CD14-positive monocyte (primary cell): ENCODE data around the gene HPGD. TPM values are rescaled to one million over a fixed set of nuclear protein-coding genes. Genes with fewer than 3 reads are reported as not detected.

Experiments
- DNase-seq, 3 donors: peaks; one replicate each; pipeline ENCODE4 v3.0.0-alpha.2; 2011 to 2022
- H2AFZ ChIP-seq: 2 replicates; pipeline ENCODE4 v1.6.0; 2012; ENCODE audit warnings: mild to moderate bottlenecking, low read depth, low read length, inconsistent platforms; ENCODE audit not compliant: insufficient read depth, poor library complexity, severe bottlenecking
- H3K27ac ChIP-seq, 2 donors: 1 replicate in 1 of 2; 2 replicates in 1 of 2; pipeline ENCODE4 v1.5.1; 2012 to 2013; ENCODE audit warnings: low read length in 2 of 2, control low read depth in 1 of 2, inconsistent platforms in 1 of 2, low read depth in 1 of 2, mild to moderate bottlenecking in 1 of 2
- H3K27me3 ChIP-seq, 2 donors: one replicate each; pipeline versions ENCODE4 v1.6.0 to v1.6.1; 2011 to 2013; ENCODE audit warnings: low read length in 2 of 2; ENCODE audit not compliant: control insufficient read depth in 2 of 2, insufficient read depth in 2 of 2
- H3K36me3 ChIP-seq, 2 donors: replicated peaks in 1 of 2; 1 replicate in 1 of 2; 2 replicates in 1 of 2; pipeline versions ENCODE4 v1.5.1 to v1.6.1; 2012 to 2013; ENCODE audit warnings: low read length in 2 of 2, control low read depth in 1 of 2, inconsistent platforms in 1 of 2, mild to moderate bottlenecking in 1 of 2; ENCODE audit not compliant: insufficient read depth in 2 of 2, control insufficient read depth in 1 of 2
- H3K4me1 ChIP-seq, 2 donors: 1 replicate in 1 of 2; 2 replicates in 1 of 2; pipeline versions ENCODE4 v1.5.1 to v1.6.1; 2012 to 2013; ENCODE audit warnings: low read length in 2 of 2, control low read depth in 1 of 2, inconsistent platforms in 1 of 2, mild to moderate bottlenecking in 1 of 2, moderate library complexity in 1 of 2; ENCODE audit not compliant: insufficient read depth in 2 of 2, control insufficient read depth in 1 of 2
- H3K4me2 ChIP-seq: replicated peaks from 2 replicates; pipeline ENCODE3; 2012; ENCODE audit warnings: low read length, moderate library complexity, mild to moderate bottlenecking; ENCODE audit not compliant: poor library complexity, severe bottlenecking; ENCODE audit errors: extremely low read depth
- H3K4me3 ChIP-seq, 3 experiments: fragments of 200-600 bp in 1 of 3; sonication (generic) in 1 of 3; replicated peaks in 1 of 3; 1 replicate in 2 of 3; 2 replicates in 1 of 3; pipeline ENCODE4 v1.5.1; 2011 to 2013; ENCODE audit warnings: low read length in 3 of 3, mild to moderate bottlenecking in 3 of 3, control low read depth in 2 of 3, low read depth in 2 of 3, inconsistent platforms in 1 of 3, moderate library complexity in 1 of 3
- H3K79me2 ChIP-seq: 2 replicates; pipeline ENCODE4 v1.6.0; 2012; ENCODE audit warnings: mild to moderate bottlenecking, control low read depth, inconsistent platforms, low read length, moderate library complexity; ENCODE audit not compliant: insufficient read depth
- H3K9ac ChIP-seq: 2 replicates; pipeline ENCODE4 v1.6.0; 2017; ENCODE audit warnings: low read length, mild to moderate bottlenecking; ENCODE audit not compliant: insufficient read depth, poor library complexity, severe bottlenecking
- H3K9me3 ChIP-seq, 2 donors: replicated peaks in 1 of 2; 1 replicate in 1 of 2; 2 replicates in 1 of 2; pipeline versions ENCODE4 v1.5.1 to v1.6.1; 2012 to 2013; ENCODE audit warnings: low read length in 2 of 2, control low read depth in 1 of 2; ENCODE audit not compliant: control insufficient read depth in 1 of 2, insufficient read depth in 1 of 2
- H4K20me1 ChIP-seq: 2 replicates; pipeline ENCODE4 v1.6.0; 2012; ENCODE audit warnings: mild to moderate bottlenecking, low read length, control low read depth, moderate library complexity; ENCODE audit not compliant: insufficient read depth
- H3K27ac Mint-ChIP-seq, 7 donors: one replicate each; pipeline ENCODE4 v1.8.0; 2020; ENCODE audit warnings: mild to moderate bottlenecking in 7 of 7, mixed read lengths in 7 of 7, moderate library complexity in 6 of 7, inconsistent platforms in 2 of 7
- H3K27me3 Mint-ChIP-seq, 3 donors: one replicate each; pipeline ENCODE4 v1.8.0; 2021 to 2022; ENCODE audit warnings: low read depth in 3 of 3, mild to moderate bottlenecking in 3 of 3, mixed read lengths in 3 of 3, moderate library complexity in 3 of 3, inconsistent platforms in 1 of 3
- H3K36me3 Mint-ChIP-seq, 2 donors: one replicate each; pipeline ENCODE4 v1.8.0; 2020; ENCODE audit warnings: mixed read lengths in 2 of 2, inconsistent platforms in 1 of 2, mild to moderate bottlenecking in 1 of 2
- H3K4me1 Mint-ChIP-seq: one replicate; pipeline ENCODE4 v1.8.0; 2020; ENCODE audit warnings: mild to moderate bottlenecking, mixed read lengths
- H3K4me3 Mint-ChIP-seq, 2 donors: one replicate each; pipeline ENCODE4 v1.8.0; 2020; ENCODE audit warnings: mild to moderate bottlenecking in 2 of 2, mixed read lengths in 2 of 2, moderate library complexity in 1 of 2
- H3K9me3 Mint-ChIP-seq, 7 donors: one replicate each; pipeline ENCODE4 v1.8.0; 2020 to 2022; ENCODE audit warnings: mixed read lengths in 7 of 7, mild to moderate bottlenecking in 6 of 7, moderate library complexity in 6 of 7, inconsistent platforms in 2 of 7
- CTCF ChIP-seq: fragments of 200-600 bp; IDR thresholded peaks from one replicate; pipeline ENCODE4 v1.8.0; 2022; ENCODE audit warnings: antibody characterized with exemption, mild to moderate bottlenecking
- WGBS: methylation state at CpG from one replicate; pipeline ENCODE4 v1.1.5; 2013; ENCODE audit warnings: missing lambda C conversion rate; ENCODE audit not compliant: insufficient coverage; 5-methylcytosine and 5-hydroxymethylcytosine counted together
- intact Hi-C, 2 donors: fragments of 100-400 bp; cut with micrococcal nuclease; formaldehyde crosslinking; loops; one replicate each; pipeline versions ENCODE4 v1.15.0 to v1.15.1; 2023
- polyA plus RNA-seq, 3 donors: library from polyadenylated mRNA; depleted of rRNA in 1 of 3; unstranded in 2 of 3; stranded (reverse) in 1 of 3; fragments of 300-500 nt in 2 of 3; fragments of >200 nt in 1 of 3; fragmentation: Illumina TruSeq in 2 of 3; gene quantifications; 1 replicate in 2 of 3; 2 replicates in 1 of 3; pipeline ENCODE4 v1.2.3, GENCODE V29; 2012 to 2021

Gene HPGD
- polyA plus RNA-seq, 3 donors, result 0.17 to 2.3 (median 1.3) TPM

DNA sequence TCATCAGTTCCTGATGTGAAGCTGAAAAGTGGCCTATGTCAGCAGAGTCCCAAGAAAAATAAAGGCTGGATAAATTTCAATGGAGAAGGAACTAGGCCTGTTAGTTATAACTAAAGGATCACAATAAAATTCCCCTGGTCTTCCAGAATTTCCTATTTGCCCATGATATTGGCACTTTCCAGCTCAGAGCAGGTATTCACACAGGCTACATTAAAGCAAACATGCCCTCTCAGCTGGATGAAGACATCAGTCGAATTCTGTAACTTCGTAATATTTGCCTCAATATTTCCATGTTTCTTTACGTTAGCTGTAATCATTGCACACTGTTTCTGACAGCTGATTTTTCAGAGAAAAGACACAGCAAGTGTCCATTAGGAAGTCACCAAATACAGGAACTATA is 9.5 kb downstream of the HPGD start:
- Histone ChIP-seq H3K27ac (no peak overlapping the region), H3K4me1 (peaks cover 3 to 5% of the 10 kb centered on the region in 2 donors), H3K36me3 (no peaks in the 10 kb centered on the region), H3K79me2 (no peaks in the 10 kb centered on the region), H3K27me3 (no peaks in the 10 kb centered on the region), H3K4me2 (no peak overlapping the region), H3K4me3 (no peak overlapping the region), H3K9ac (no peak overlapping the region), H4K20me1 (no peaks in the 10 kb centered on the region), H3K9me3 (no peaks in the 10 kb centered on the region), H2AFZ (no peak overlapping the region)
- WGBS, result 70% methylated on average over 2 of the region's 3 CpGs
- Mint-ChIP-seq H3K4me1 (peaks cover under 1% of the 10 kb centered on the region), H3K36me3 (no peaks in the 10 kb centered on the region), H3K27me3 (peaks cover 0 to 2% (median 0%) of the 10 kb centered on the region in 3 donors), H3K27ac (no peak overlapping the region), H3K4me3 (no peak overlapping the region), H3K9me3 (peaks cover 0 to 3% (median 0%) of the 10 kb centered on the region in 7 donors)
- no peak for DNase-seq
- no peak for TF ChIP-seq CTCF
- intact Hi-C loops, result no loop called here

DNA sequence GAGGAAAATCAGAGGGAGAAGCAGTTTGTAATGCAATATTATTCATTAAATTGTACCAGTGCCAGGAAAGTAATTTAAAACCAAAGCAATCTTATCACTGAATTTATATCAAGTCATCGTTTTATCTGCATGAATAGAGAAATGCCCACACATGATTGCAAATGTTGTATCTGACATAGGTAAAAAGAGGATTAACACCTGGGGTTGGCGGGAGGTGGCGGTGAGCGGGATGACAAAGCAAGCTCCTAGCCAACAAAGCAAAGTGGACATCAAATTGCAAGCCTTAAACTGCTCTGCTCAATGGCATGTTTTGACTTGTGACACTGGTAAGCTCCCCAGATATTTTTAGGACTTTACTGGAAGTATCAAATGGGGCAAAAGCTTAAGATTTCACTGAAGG is 16.4 kb downstream of the HPGD start:
- intact Hi-C loops, result no loop called here
- Histone ChIP-seq H3K4me1 (no peaks in the 10 kb centered on the region), H2AFZ (no peak overlapping the region), H3K27ac (no peak overlapping the region), H3K79me2 (no peaks in the 10 kb centered on the region), H3K4me3 (no peak overlapping the region), H3K9me3 (no peaks in the 10 kb centered on the region), H4K20me1 (no peaks in the 10 kb centered on the region), H3K36me3 (no peaks in the 10 kb centered on the region), H3K4me2 (no peak overlapping the region), H3K27me3 (no peaks in the 10 kb centered on the region), H3K9ac (no peak overlapping the region)
- DNase-seq, result no peak
- H3K27ac Mint-ChIP-seq, result no peak overlapping the region
- H3K27me3 Mint-ChIP-seq, result peaks cover 0 to 2% (median 0%) of the 10 kb centered on the region in 3 donors
- H3K36me3 Mint-ChIP-seq, result no peaks in the 10 kb centered on the region
- TF ChIP-seq CTCF, result no peak
- WGBS, result 90% methylated on average over 3 of the region's 4 CpGs
- no peaks in the 10 kb centered on the region for H3K4me1 Mint-ChIP-seq
- H3K4me3 Mint-ChIP-seq, result no peak overlapping the region
- peaks cover 0 to 3% (median 0%) of the 10 kb centered on the region in 7 donors for H3K9me3 Mint-ChIP-seq
